GM18951 (cell line): ENCODE data around the gene SEMA3C.

ENCODE experiments used
- POLR2A ChIP-seq: IDR thresholded peaks from 4 replicates; pipeline ENCODE4 v1.6.1; 2011; ENCODE audit warnings: mild to moderate bottlenecking; ENCODE audit not compliant: insufficient read length, insufficient read depth; ENCODE audit errors: extremely low read depth
- in situ Hi-C: fragments of 300-500 bp; cut with MboI; formaldehyde crosslinking; loops from one replicate; pipeline ENCODE4 v1.12.0; 2022; ENCODE audit warnings: low sequenced_read_pairs, mixed read lengths, inconsistent platforms; ENCODE audit not compliant: unreplicated experiment

Gene SEMA3C

GRCh38 chr7:80843018-80843677 lies 75.7 kb downstream of the SEMA3C start:
- TF ChIP-seq POLR2A, result no peak
- in situ Hi-C loops, result no loop called here

- TF ChIP-seq POLR2A, result no peak
- in situ Hi-C loops, result no loop called here
These were observed 76.6 kb downstream of the SEMA3C start for GRCh38 chr7:80842022-80842790.

- TF ChIP-seq POLR2A, result no peak
- in situ Hi-C loops, result no loop called here
These were observed 77.4 kb downstream of the SEMA3C start for GRCh38 chr7:80841423-80841955.

- in situ Hi-C loops, result no loop called here
- TF ChIP-seq POLR2A, result no peak
These were observed 78.2 kb downstream of the SEMA3C start for GRCh38 chr7:80840681-80841080.

GRCh38 chr7:80839855-80840254 lies 79.0 kb downstream of the SEMA3C start:
- TF ChIP-seq POLR2A, result no peak
- in situ Hi-C loops, result no loop called here

GRCh38 chr7:80838643-80839042 lies 80.2 kb downstream of the SEMA3C start:
- in situ Hi-C loops, result no loop called here
- TF ChIP-seq POLR2A, result no peak

GRCh38 chr7:80837345-80837744 lies 81.5 kb downstream of the SEMA3C start:
- in situ Hi-C loops, result no loop called here
- no peak for TF ChIP-seq POLR2A

GRCh38 chr7:80835251-80835650 lies 83.6 kb downstream of the SEMA3C start:
- in situ Hi-C loops, result no loop called here
- no peak for TF ChIP-seq POLR2A

- in situ Hi-C loops, result no loop called here
- TF ChIP-seq POLR2A, result no peak
These were observed 85.3 kb downstream of the SEMA3C start for GRCh38 chr7:80833289-80834268.

- no peak for TF ChIP-seq POLR2A
- in situ Hi-C loops, result no loop called here
These were observed 86.8 kb downstream of the SEMA3C start for GRCh38 chr7:80832006-80832405.

- in situ Hi-C loops, result no loop called here
- TF ChIP-seq POLR2A, result no peak
These were observed 88.1 kb downstream of the SEMA3C start for GRCh38 chr7:80830584-80831285.

GRCh38 chr7:80830010-80830409 lies 88.8 kb downstream of the SEMA3C start:
- in situ Hi-C loops, result no loop called here
- TF ChIP-seq POLR2A, result no peak
